Measurements from ENCODE around the gene LRP1. TPM values are rescaled to one million over a fixed set of nuclear protein-coding genes. Genes with fewer than 3 reads are reported as not detected.
"Not testable (repeated sequence)": the region's sequence is repeated elsewhere in the genome, so short reads cannot be mapped to it uniquely, and the experiment has no call there.

LRP1 gene
- total RNA-seq, 1 donor from 2014 or later = 61.0 TPM

- peak; percentile 86 for TF ChIP-seq CTCF (IDR thresholded peaks at IDR 0.05; ENCODE audit: borderline replicate concordance)
- H3K27me3 ChIP-seq (ENCODE audit: low read depth) = no peaks in the 10 kb centered on the region
- no peaks in the 10 kb centered on the region for H3K36me3 ChIP-seq
- H3K4me3 ChIP-seq = peak overlapping the region; percentile 79
- no peak for DNase-seq
- intact Hi-C loops (cut with micrococcal nuclease) = loop anchor here (2.0 to 5.0 kb wide), 2 partner anchors 42 to 105 kb away; partner anchors contain the start of gene ZBTB39
- peak overlapping the region; percentile 98 for H3K27ac ChIP-seq (replicated peaks)
- H3K9me3 ChIP-seq (replicated peaks) = no peaks in the 10 kb centered on the region
- peaks cover 45% of the 10 kb centered on the region for H3K4me1 ChIP-seq
Measured at GRCh38 chr12:57112492-57113294, 15.6 kb upstream of the LRP1 start.

GRCh38 chr12:57116580-57117281 is 11.6 kb upstream of the LRP1 start:
- H3K36me3 ChIP-seq = no peaks in the 10 kb centered on the region
- no peak overlapping the region for H3K27ac ChIP-seq (replicated peaks)
- no peak overlapping the region for H3K4me3 ChIP-seq
- TF ChIP-seq CTCF (IDR thresholded peaks at IDR 0.05; ENCODE audit: borderline replicate concordance) = no peak
- H3K27me3 ChIP-seq (ENCODE audit: low read depth) = no peaks in the 10 kb centered on the region
- H3K9me3 ChIP-seq (replicated peaks) = no peaks in the 10 kb centered on the region
- intact Hi-C loops (cut with micrococcal nuclease) = no loop called here
- H3K4me1 ChIP-seq = peaks cover 15% of the 10 kb centered on the region
- no peak for DNase-seq

- peak overlapping the region; percentile 28 for H3K27ac ChIP-seq (replicated peaks)
- no peaks in the 10 kb centered on the region for H3K9me3 ChIP-seq (replicated peaks)
- H3K36me3 ChIP-seq = no peaks in the 10 kb centered on the region
- intact Hi-C loops (cut with micrococcal nuclease) = no loop called here
- no peak for TF ChIP-seq CTCF (IDR thresholded peaks at IDR 0.05; ENCODE audit: borderline replicate concordance)
- DNase-seq = no peak
- peaks cover 7% of the 10 kb centered on the region for H3K4me1 ChIP-seq
- H3K4me3 ChIP-seq = no peak overlapping the region
- no peaks in the 10 kb centered on the region for H3K27me3 ChIP-seq (ENCODE audit: low read depth)
Measured at GRCh38 chr12:57118711-57119271, 9.5 kb upstream of the LRP1 start.

GRCh38 chr12:57119294-57120085 is 8.8 kb upstream of the LRP1 start:
- Histone ChIP-seq H3K9me3 (replicated peaks) (no peaks in the 10 kb centered on the region), H3K4me3 (no peak overlapping the region), H3K4me1 (peaks cover 7% of the 10 kb centered on the region), H3K27ac (replicated peaks) (peak overlapping the region; percentile 28), H3K27me3 (ENCODE audit: low read depth) (no peaks in the 10 kb centered on the region), H3K36me3 (no peaks in the 10 kb centered on the region)
- intact Hi-C loops (cut with micrococcal nuclease) = loop anchor here (5.0 kb wide), 1 partner anchor 63 kb away; no protein-coding TSS in a partner anchor
- no peak for TF ChIP-seq CTCF (IDR thresholded peaks at IDR 0.05; ENCODE audit: borderline replicate concordance)
- DNase-seq = no peak

GRCh38 chr12:57120718-57121117 is 7.6 kb upstream of the LRP1 start:
- not testable (repeated sequence) for DNase-seq; H3K4me1 ChIP-seq; H3K27ac ChIP-seq (replicated peaks); H3K9me3 ChIP-seq (replicated peaks); H3K4me3 ChIP-seq; H3K36me3 ChIP-seq; H3K27me3 ChIP-seq (ENCODE audit: low read depth)
- intact Hi-C loops (cut with micrococcal nuclease) = loop anchor here (5.0 kb wide), 1 partner anchor 62 kb away; no protein-coding TSS in a partner anchor
